Measurements from ENCODE around the gene NYAP2.

NYAP2 gene

DNA sequence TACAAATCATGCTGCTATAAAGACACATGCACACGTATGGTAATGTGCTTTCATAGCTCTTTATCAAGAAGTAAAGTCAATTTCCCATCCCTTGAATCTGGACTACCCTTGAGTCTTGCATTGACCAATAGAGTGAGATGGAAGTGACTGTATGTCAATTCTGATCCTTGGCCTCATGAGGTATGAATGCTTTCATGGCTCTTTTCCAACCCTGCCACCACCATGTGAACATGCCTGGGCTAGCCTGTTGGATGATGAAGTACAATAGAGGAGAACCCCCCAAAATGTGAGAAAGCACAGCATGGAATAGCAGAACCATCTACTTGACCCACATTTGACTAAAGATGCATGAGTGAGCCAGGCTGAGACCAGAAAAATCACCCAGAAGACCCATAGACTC, 237.0 kb downstream of the NYAP2 start:
- DNase-seq: no peak

DNA sequence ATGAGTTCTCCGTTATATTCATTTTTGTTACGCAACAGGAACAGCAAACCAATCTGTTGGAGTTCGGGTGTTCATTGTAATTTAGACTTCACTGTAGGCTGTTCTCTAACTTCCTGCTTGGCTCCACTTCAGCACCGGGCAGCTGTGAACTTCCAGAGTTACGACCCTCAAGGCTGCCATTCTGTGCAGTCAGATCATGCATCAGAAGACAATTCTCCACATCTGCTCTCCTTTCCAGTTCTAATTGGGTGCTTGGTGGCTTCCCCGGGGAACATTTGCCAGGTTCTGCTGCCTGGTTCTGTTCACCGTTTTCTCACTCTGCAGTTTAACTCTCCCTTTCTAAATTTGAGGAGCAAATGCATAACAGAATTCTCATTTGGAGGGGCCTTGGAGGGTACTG, 237.7 kb downstream of the NYAP2 start:
- no peak for DNase-seq

DNA sequence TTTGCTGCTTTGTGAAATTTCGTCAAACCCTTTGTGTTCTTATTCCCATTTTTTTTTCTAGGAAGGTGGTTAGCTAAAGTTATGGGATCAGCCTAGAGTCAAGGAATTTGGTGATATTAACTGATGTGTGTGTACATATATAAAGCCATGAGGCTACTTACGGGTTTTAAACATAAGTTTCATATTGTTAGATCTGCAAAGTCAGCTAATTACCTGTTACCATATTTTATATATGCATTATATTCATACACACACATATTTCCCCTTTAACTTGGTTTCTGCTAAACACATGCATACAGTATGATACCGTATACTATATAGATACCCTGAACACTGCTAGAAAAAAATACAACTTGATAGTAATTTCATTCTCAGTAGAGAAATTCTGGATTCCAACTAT, 241.0 kb downstream of the NYAP2 start:
- no peak for DNase-seq

DNA sequence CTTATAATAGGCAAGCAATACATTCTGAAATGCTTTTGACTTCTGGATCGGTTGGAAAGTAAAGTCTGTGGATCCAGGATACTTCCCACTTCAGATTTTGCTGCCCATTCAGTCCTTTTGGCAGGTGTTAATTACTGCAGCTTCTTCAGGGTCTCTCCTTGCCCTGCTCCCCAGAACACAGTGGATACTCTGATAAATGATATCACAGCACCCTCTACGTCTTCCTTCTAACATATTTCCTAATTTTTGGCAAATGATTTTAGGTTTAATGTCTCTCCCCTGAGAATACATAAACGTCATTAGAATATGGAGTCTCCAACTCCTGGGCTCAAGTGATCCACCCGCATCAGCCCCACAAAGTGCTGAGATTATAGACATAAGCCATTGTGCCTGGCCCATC, 249.8 kb downstream of the NYAP2 start:
- no peak for DNase-seq

DNA sequence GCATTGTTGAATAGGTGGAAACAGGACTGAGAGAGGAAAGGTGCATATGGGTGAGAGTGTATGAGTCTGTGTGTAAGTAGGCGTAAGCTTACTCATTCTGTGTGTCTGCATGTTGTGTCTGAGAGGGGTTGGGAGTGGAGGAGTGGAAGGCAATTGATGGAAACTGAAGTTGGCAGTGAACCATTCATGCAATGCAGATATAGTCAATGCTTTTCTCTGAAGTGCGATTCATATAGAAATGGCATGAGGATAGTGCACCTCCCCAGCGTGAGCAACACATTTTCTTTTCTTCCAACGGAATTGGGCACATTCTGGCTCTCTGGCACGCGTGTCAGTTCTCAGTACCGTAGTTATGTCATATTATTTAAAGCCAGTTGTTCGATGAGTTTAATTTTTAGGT, 250.5 kb downstream of the NYAP2 start:
- no peak for DNase-seq

DNA sequence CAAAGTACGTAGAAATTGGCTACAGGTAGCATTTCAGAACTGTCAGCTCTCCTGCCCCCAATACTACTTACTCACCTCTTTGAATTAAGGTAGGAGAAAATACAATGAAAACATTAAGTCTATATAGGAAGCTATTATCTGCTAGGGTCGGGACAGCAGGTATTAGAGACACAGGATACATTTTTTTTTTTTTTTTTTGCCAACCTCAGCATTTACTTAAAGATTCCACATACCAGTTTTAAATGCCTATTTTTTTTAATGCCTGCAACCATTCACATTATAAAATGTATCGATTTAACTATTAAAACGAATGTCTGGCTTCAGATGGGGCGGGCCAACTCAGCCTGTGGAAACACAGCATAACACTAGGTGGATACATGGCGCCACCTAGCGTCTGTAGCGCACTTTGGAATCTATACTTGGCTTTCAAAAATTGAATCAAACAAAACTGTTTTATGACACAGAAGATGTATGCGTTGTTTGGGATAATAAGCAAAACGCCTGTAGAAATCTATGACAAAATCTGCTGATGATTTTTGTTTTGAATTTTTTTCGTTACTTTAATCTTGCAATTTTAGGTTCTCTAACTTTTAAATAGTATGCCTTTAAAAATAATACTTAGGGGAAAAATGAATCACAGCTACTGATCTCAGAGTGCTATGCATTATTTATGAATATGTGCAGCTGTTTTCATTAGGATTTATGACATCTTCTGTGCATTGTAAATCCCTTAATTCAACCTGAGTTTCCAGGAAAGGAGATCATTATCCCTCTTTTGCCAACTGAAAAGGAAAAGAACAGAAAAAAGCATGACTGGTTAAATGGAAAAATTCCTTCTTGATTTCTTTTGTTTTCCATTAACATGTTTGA, 261.0 kb downstream of the NYAP2 start:
- DNase-seq: peak; percentile 45

DNA sequence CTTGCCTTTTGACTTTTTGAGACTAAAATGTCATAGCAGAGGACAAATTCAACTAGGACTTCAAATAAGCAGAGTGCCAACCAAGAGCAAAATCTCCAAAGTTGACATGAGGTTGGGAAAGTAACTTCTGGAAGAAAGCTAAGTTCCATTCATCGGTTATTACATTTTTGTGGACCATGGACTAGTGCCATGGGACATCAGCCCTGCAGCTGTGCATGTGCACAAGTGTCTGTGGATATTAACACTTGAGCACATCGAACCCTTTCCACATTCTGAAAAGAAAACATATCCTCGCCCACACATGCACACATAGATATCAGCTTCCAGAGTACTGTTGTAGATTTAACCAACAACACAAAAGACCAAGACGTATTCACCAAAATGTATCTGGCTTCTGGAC, 262.6 kb downstream of the NYAP2 start:
- DNase-seq: no peak

DNA sequence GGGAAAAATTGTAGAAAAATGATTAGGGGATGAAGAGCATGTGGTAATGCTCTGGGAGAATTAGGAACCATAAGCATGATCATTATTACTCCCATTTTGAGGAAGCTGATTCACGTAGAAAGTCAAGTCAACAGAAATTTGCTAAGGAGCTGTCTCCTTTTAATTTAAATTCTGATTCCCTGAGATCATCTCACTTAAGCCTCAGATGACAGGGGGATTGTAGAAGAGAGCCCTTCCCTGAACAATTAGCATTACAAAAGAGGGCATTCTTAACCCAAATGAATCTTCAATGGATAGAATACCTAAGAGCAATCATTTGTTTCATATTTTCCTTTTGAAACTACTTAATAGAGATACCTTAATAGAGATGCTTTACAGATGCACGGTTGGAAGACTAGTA, 267.9 kb downstream of the NYAP2 start:
- no peak for DNase-seq

DNA sequence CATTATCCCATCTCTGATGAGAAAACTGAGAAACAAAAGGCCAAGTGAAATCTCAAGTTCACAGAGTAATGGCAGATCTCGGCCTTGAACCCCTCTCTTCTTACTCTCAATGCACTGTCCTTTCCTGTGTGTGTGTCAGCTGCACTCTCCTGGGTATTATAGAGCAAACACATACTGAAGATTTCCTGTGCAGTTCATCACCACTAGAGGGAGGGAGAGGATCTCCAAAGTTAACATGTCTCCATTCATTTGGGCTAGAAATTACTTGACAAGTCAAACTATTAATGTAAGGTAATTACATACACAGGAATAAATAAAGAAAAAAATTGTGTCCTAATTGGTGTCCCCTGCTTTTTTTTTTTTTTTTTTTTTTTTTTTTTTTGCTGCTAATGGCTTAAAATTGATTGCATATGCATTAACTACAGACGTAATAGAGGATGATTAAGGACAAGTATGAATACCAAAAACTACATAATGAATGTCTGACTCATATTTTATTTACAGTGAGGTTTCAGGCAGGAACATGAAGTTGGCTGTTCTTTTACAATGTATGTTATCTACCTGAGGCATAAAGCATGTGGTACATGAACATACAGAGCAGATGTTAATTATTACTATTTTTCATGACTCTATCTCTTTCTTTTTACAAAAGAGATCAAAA, 269.2 kb downstream of the NYAP2 start:
- DNase-seq: peak; percentile 3

DNA sequence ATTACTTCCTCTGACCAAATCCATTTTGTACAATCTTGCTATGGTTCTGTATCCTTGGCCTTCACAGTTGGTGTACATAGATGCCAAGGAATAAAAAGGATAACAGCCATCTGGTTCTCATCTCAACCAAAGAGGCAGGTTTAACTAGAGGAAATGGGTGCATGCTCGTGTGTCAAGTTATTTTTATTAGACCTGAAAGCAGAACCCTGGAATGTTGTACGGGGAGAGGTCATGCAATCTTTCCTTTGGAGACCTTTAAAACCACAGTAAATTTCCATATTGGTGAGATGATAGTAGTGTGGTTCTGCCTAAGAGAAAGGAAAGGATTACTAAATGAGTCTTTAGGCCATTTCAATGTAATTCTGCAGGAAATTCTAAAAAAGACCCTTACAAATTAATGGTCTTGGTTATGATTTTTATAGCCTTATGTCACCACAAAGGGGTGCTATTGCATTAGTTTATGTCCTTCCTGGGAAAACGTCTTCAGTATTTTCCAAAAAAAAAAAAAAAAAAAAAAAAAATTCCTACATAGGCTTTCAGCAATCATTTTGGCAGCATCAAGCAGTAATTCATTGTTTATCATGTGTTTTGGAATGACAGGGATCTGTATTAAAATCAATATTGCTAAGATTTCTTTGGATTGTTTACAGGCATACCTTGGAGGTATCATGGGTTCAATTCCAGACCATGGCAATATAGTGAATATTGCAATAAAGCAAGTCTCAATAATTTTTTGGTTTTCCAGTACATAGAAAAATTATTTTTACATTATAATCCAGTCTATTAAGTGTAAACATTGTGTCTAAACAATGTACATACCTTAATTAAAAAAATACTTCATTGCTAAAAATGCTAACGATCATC, 270.8 kb downstream of the NYAP2 start:
- DNase-seq: no peak

DNA sequence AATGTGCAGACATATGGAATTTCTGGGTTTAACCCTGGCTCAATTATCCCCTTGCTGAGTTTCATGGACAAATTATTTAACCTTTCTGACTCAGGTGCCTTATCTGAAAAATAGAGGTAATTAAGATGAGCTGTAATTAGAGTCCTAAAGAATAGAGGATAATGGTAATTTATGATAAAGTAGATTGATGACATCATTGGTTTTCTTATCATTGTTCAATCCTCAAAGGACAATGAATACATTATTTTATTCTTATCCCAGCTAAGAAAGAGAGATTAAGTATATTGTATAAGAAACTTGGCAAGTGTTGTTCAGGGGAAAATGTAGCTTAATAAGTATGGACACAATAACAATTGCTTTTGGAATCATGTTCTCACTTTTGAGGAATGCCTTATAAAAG, 279.3 kb downstream of the NYAP2 start:
- DNase-seq: no peak

DNA sequence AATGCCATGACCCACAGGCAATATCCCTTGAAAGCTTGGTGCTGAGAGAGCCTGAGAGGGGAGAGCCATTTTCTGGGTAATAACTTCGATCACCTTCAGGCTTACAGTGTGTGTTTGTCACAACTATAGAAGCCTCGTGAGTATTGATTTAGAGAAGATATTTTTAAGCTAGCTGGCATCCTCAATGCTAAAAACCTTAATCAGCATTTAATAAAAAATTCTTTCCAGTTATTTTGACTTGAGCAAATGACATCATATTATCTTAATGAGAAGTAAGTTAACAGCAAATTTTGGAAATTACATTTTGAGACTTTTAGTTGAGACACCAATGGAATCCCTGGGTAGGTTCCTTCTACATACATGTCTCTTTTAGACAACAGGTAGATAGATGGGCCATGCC, 283.7 kb downstream of the NYAP2 start:
- no peak for DNase-seq

DNA sequence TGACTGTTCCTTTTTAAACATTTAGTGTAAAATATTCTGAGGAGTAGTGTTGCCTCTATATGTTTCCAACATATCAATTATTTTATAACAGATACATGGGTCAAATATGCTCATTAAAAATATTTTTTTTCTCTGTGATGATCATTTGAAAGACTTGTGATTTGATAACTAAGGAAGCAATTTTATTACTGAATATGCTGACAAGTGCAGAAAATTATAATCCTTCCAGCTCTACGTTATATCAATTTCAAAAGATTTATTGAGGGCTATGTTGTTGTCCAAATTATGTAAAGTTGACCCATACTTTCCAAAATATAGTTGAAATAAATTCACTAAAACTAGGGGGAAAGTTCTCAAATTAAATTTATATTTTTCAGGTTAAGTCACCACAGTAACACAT, 290.6 kb downstream of the NYAP2 start:
- no peak for DNase-seq

DNA sequence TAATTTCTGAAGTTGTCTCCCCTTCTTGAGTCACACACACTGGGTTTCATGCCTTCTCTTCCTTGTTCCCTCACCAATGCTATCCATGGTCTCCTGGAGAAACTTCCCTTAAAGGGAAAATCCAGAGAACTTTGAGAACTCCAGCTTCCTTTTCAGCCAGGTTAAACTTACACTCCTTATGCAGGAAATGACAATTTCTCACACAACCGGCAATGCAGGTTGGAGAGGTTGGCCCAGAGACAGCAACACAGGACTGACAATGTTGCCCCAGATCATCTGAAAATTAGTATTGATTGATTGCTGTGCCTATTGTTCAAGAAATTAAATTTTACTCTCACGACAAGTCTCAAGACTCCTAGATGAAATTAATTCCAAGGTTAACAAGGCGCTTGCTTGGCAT, 292.2 kb downstream of the NYAP2 start:
- no peak for DNase-seq

DNA sequence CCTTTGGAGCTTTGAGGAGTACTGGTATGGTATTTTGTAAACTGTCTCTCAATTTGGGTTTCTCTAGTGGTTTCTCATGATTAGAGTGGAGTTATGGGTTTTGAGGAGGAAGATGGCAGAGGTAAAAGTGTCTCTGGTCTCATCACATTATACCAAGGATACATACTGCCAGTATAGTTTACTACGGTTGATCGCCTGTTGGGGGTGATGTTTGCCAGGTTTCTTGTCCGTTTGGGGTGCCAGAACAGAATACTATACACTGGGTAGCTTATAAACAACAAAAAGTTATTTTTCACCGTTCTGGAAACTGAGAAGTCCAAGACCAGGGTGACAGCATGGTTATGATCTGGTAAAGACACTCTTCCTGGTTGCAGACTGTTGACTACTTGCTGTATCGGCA, 293.7 kb downstream of the NYAP2 start:
- DNase-seq: no peak

DNA sequence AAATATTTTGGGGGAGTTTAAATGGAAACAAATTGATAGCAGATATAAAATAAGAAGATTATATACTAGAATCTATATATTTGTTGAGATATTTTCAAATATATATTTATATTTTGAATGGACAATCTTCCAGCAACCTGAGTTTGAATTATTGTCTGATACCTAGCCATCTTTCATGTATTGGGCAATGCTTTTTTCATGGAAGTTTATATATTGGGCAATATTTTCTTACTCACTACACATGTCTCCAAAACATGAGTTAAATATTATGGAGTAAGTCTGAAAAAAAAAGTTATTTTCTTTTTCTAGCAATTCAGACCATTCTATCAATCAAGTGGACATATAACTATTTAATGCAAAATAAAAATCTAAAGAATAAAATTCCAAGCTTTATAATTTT, 295.2 kb downstream of the NYAP2 start:
- no peak for DNase-seq

DNA sequence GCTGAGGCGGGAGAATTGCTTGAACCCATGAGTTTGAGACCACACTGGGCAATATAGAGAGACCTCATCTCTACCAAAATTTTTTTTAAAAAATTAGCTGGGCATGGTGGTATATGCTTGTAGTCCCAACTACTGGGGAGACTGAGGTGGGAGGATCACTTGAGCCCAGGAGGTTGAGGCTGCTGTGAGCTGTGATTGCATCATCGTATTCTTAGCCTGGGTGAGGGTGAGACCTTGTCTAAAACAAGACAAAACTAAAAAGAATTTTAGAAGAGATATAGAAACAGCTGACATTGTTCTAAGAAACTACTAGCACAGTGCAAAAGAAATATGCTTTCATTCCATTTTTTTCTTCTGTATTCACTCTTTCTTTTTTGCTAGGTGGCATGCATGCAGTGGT, 298.4 kb downstream of the NYAP2 start:
- DNase-seq: no peak

All from NCI-H510A (cell line).